WTC11 (cell line): Measurements from ENCODE around the gene CD8A. TPM values are rescaled to one million over a fixed set of nuclear protein-coding genes. Genes with fewer than 3 reads are reported as not detected.

ENCODE experiments used
- ATAC-seq: fragments of 200-7000 bp; cut with Tn5 transposase; 2 replicates; pipeline ENCODE4 v1.10.0; 2021; ENCODE audit warnings: mild to moderate bottlenecking, moderate library complexity
- CTCF ChIA-PET: fragments of 300-600 bp; sonication (Branson Sonifier 250); formaldehyde crosslinking; loops from one replicate; lab custom pipeline; 2021; ENCODE audit warnings: antibody characterized with exemption; lab: Charles Lee
- POLR2A ChIA-PET: fragments of 350-600 bp; sonication (Branson Sonifier 250); formaldehyde crosslinking; loops from one replicate; lab custom pipeline; 2021; ENCODE audit warnings: antibody characterized with exemption; lab: Charles Lee
- DNase-seq: peaks from one replicate; pipeline ENCODE4 v3.0.0; 2021; ENCODE audit warnings: low spot score
- H3K27ac Mint-ChIP-seq: 2 replicates; pipeline ENCODE4 v1.8.0; 2021; ENCODE audit warnings: mixed read lengths
- H3K27me3 Mint-ChIP-seq: 2 replicates; pipeline ENCODE4 v1.8.0; 2021; ENCODE audit warnings: low read depth, mild to moderate bottlenecking, moderate library complexity, mixed read lengths
- H3K36me3 Mint-ChIP-seq: 2 replicates; pipeline ENCODE4 v1.8.0; 2021; ENCODE audit warnings: mixed read lengths
- H3K4me1 Mint-ChIP-seq: 2 replicates; pipeline ENCODE4 v1.8.0; 2022; ENCODE audit warnings: mixed read lengths
- H3K4me3 Mint-ChIP-seq: 2 replicates; pipeline ENCODE4 v1.8.0; 2021; ENCODE audit warnings: mild to moderate bottlenecking, moderate library complexity, mixed read lengths
- H3K9me3 Mint-ChIP-seq: 2 replicates; pipeline ENCODE4 v1.8.0; 2021; ENCODE audit warnings: mixed read lengths
- ARID4B ChIP-seq: sonication (generic); formaldehyde crosslinking; IDR thresholded peaks from 2 replicates; pipeline ENCODE4 v1.8.0; 2023; ENCODE audit warnings: missing genetic modification reagents, mild to moderate bottlenecking, borderline replicate concordance
- ATF2 ChIP-seq: sonication (generic); formaldehyde crosslinking; IDR thresholded peaks from 2 replicates; pipeline ENCODE4 v1.8.1; 2022; ENCODE audit warnings: low read depth, missing genetic modification reagents, borderline replicate concordance
- CREM ChIP-seq: sonication (generic); formaldehyde crosslinking; IDR thresholded peaks from 2 replicates; pipeline ENCODE4 v1.8.1; 2022; ENCODE audit warnings: mild to moderate bottlenecking, missing genetic modification reagents, moderate library complexity
- IRF1 ChIP-seq: sonication (generic); formaldehyde crosslinking; IDR thresholded peaks from 2 replicates; pipeline ENCODE4 v1.8.0; 2023; ENCODE audit warnings: missing genetic modification reagents
- JAZF1 ChIP-seq: fragments of 250-450 bp; sonication (Bioruptor Pico); IDR thresholded peaks from 2 replicates; pipeline ENCODE4 v1.9.0; 2021; ENCODE audit warnings: moderate library complexity, mild to moderate bottlenecking, inconsistent platforms
- KAT7 ChIP-seq: sonication (generic); formaldehyde crosslinking; IDR thresholded peaks from 2 replicates; pipeline ENCODE4 v1.8.1; 2023; ENCODE audit warnings: missing genetic modification reagents, mild to moderate bottlenecking, borderline replicate concordance
- MAX ChIP-seq: sonication (generic); formaldehyde crosslinking; IDR thresholded peaks from 2 replicates; pipeline ENCODE4 v1.8.0; 2022; ENCODE audit warnings: mild to moderate bottlenecking, missing genetic modification reagents
- NFE2L1 ChIP-seq: sonication (generic); formaldehyde crosslinking; IDR thresholded peaks from 2 replicates; pipeline ENCODE4 v1.8.1; 2023; ENCODE audit warnings: missing genetic modification reagents
- OVOL2 ChIP-seq: fragments of 250-450 bp; sonication (Bioruptor Pico); IDR thresholded peaks from 2 replicates; pipeline ENCODE4 v1.9.0; 2021; ENCODE audit warnings: mild to moderate bottlenecking, borderline replicate concordance
- TEAD4 ChIP-seq: sonication (generic); formaldehyde crosslinking; IDR thresholded peaks from 2 replicates; pipeline ENCODE4 v1.8.0; 2022; ENCODE audit warnings: mild to moderate bottlenecking, missing genetic modification reagents
- ZNF138 ChIP-seq: sonication (generic); formaldehyde crosslinking; conservative IDR thresholded peaks from 2 replicates; pipeline ENCODE4 v1.8.1; 2022; ENCODE audit warnings: mild to moderate bottlenecking, moderate library complexity, missing genetic modification reagents
- ZNF219 ChIP-seq: sonication (generic); formaldehyde crosslinking; IDR thresholded peaks from 2 replicates; pipeline ENCODE4 v1.8.0; 2023; ENCODE audit warnings: missing genetic modification reagents, mild to moderate bottlenecking, borderline replicate concordance
- ZNF263 ChIP-seq: sonication (generic); formaldehyde crosslinking; IDR thresholded peaks from 2 replicates; pipeline ENCODE4 v1.8.1; 2022; ENCODE audit warnings: low read depth, mild to moderate bottlenecking, moderate library complexity, missing genetic modification reagents
- ZNF423 ChIP-seq: fragments of 250-450 bp; sonication (Bioruptor Pico); IDR thresholded peaks from 2 replicates; pipeline ENCODE4 v2.1.2; 2022; ENCODE audit warnings: mild to moderate bottlenecking, moderate library complexity
- total RNA-seq: library from RNA; stranded (reverse); gene quantifications from 3 replicates; pipeline ENCODE4 v1.2.3, GENCODE V29; 2021
- TF ChIP-seq, protein P1 (sequence below): fragments of 250-450 bp; sonication (Bioruptor Pico); IDR thresholded peaks from 2 replicates; pipeline ENCODE4 v1.9.0; 2021; ENCODE audit warnings: mild to moderate bottlenecking
- TF ChIP-seq, protein P2 (sequence below): sonication (generic); formaldehyde crosslinking; IDR thresholded peaks from 2 replicates; pipeline ENCODE4 v1.8.1; 2022; ENCODE audit warnings: missing genetic modification reagents, borderline replicate concordance
- TF ChIP-seq, protein P3 (sequence below): sonication (generic); formaldehyde crosslinking; IDR thresholded peaks from 2 replicates; pipeline ENCODE4 v1.8.0; 2022; ENCODE audit warnings: mild to moderate bottlenecking, missing genetic modification reagents

The CD8A gene
- total RNA-seq, 1 experiment from 2014 or later: 0.44 TPM

DNA sequence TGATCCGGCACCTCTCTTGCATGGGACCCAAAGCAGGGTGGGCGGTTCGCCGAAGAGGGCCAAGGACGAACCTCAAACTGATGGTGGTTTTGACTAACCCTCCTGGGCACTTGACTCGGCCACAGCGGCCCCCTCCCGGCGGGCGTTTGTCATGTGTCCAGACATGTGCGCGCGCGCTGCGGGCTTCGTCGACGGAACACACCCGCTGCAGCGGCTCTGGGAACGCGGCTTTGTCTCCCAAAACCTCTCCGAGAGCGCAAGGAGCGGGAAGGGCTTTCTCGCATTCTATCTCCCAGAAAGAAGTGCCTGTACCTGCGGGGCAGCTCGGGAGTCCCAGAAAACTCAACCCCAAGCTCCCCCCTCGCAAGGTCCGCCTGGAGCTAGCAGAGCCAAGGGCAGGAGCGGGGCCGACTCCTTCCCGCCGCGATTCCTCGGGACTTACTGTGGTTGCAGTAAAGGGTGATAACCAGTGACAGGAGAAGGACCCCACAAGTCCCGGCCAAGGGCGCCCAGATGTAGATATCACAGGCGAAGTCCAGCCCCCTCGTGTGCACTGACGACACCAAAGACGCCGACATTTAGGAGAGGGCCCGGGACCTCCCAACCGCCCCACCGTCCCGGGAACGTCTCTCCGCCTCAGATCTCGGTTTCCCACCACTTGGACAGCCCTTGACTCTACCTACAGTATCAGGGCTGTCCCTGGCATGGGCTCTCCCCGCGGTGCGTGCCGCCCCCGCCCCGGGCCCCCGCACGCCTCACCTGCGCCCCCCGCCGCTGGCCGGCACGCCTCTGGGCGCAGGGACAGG, 1.6 kb downstream of the CD8A start (continued):
- TF ChIP-seq KAT7: no peak
- no peak for TF ChIP-seq OVOL2 (CRISPR knock-in tag)
- peak; percentile 84; the same call in 1 of the 2 replicates for TF ChIP-seq IRF1 (CRISPR knock-in tag)

DNA sequence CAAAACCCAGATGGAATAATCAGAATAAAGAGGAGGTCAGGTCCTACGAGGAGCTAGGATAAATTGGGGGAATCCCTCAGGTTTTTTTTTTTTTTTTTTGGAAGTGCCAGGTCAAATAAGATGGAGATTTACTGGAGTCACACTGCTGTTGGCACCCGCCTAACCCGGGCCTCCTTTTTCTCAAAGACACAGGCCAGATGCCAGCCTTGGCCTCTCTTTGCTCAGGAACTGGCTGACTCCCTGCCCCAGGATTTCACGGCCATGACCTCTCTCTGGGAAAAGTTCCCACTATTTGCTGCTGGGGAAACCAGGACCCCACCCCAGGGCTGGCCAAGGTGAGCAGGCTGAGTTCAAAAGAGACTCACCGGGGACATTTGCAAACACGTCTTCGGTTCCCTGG, 2.5 kb downstream of the CD8A start:
- H3K36me3 Mint-ChIP-seq: no peaks in the 10 kb centered on the region
- ATAC-seq (no peak), DNase-seq (no peak)
- TF ChIP-seq KAT7 (no peak), ZNF219 (CRISPR knock-in tag) (no peak), ZNF423 (no peak), CREM (CRISPR knock-in tag) (no peak)
- TF ChIP-seq, protein P1, sequence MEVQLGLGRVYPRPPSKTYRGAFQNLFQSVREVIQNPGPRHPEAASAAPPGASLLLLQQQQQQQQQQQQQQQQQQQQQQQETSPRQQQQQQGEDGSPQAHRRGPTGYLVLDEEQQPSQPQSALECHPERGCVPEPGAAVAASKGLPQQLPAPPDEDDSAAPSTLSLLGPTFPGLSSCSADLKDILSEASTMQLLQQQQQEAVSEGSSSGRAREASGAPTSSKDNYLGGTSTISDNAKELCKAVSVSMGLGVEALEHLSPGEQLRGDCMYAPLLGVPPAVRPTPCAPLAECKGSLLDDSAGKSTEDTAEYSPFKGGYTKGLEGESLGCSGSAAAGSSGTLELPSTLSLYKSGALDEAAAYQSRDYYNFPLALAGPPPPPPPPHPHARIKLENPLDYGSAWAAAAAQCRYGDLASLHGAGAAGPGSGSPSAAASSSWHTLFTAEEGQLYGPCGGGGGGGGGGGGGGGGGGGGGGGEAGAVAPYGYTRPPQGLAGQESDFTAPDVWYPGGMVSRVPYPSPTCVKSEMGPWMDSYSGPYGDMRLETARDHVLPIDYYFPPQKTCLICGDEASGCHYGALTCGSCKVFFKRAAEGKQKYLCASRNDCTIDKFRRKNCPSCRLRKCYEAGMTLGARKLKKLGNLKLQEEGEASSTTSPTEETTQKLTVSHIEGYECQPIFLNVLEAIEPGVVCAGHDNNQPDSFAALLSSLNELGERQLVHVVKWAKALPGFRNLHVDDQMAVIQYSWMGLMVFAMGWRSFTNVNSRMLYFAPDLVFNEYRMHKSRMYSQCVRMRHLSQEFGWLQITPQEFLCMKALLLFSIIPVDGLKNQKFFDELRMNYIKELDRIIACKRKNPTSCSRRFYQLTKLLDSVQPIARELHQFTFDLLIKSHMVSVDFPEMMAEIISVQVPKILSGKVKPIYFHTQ (CRISPR knock-in tag): no peak
- TF ChIP-seq, protein P2, sequence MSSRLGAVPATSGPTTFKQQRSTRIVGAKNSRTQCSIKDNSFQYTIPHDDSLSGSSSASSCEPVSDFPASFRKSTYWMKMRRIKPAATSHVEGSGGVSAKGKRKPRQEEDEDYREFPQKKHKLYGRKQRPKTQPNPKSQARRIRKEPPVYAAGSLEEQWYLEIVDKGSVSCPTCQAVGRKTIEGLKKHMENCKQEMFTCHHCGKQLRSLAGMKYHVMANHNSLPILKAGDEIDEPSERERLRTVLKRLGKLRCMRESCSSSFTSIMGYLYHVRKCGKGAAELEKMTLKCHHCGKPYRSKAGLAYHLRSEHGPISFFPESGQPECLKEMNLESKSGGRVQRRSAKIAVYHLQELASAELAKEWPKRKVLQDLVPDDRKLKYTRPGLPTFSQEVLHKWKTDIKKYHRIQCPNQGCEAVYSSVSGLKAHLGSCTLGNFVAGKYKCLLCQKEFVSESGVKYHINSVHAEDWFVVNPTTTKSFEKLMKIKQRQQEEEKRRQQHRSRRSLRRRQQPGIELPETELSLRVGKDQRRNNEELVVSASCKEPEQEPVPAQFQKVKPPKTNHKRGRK (CRISPR knock-in tag): no peak
- TF ChIP-seq, all 79 proteins: peak for 0
- H3K27me3 Mint-ChIP-seq: peaks cover 69% of the 10 kb centered on the region
- POLR2A ChIA-PET: no interaction called here
- no peak overlapping the region; the same call in 1 of the 2 replicates for H3K4me3 Mint-ChIP-seq
- peaks cover 20% of the 10 kb centered on the region for H3K4me1 Mint-ChIP-seq
- H3K9me3 Mint-ChIP-seq: no peaks in the 10 kb centered on the region
- CTCF ChIA-PET: no interaction called here
- H3K27ac Mint-ChIP-seq: no peak overlapping the region

DNA sequence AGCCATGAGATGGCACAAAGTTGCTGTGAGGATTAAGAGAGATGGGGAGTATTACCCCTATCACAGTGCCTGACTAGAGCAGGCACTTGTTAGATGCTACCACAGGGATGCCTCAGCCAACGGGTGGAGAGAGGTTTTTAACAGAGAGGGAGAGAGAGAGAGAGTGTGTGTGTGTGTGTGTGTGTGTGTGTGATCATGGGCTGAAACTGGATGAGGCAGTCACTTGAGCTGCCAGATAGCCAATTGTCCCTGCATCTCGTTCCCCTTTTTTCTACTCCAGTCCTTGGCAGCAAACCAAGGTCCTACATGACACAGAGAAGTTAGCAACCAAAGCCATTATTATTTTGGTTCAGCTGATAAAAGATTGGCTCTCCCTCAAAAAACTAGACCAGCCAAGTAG, 3.0 kb downstream of the CD8A start:
- TF ChIP-seq ATF2 (CRISPR knock-in tag) (no peak), ZNF138 (no peak)
- TF ChIP-seq, protein P3, sequence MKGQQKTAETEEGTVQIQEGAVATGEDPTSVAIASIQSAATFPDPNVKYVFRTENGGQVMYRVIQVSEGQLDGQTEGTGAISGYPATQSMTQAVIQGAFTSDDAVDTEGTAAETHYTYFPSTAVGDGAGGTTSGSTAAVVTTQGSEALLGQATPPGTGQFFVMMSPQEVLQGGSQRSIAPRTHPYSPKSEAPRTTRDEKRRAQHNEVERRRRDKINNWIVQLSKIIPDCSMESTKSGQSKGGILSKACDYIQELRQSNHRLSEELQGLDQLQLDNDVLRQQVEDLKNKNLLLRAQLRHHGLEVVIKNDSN: no peak
- Mint-ChIP-seq H3K27ac (no peak overlapping the region), H3K9me3 (no peaks in the 10 kb centered on the region), H3K4me1 (peaks cover 20% of the 10 kb centered on the region), H3K36me3 (no peaks in the 10 kb centered on the region), H3K4me3 (no peak overlapping the region), H3K27me3 (peaks cover 65% of the 10 kb centered on the region)
- ChIA-PET POLR2A (no interaction called here), CTCF (no interaction called here)
- DNase-seq: no peak
- no peak for ATAC-seq

DNA sequence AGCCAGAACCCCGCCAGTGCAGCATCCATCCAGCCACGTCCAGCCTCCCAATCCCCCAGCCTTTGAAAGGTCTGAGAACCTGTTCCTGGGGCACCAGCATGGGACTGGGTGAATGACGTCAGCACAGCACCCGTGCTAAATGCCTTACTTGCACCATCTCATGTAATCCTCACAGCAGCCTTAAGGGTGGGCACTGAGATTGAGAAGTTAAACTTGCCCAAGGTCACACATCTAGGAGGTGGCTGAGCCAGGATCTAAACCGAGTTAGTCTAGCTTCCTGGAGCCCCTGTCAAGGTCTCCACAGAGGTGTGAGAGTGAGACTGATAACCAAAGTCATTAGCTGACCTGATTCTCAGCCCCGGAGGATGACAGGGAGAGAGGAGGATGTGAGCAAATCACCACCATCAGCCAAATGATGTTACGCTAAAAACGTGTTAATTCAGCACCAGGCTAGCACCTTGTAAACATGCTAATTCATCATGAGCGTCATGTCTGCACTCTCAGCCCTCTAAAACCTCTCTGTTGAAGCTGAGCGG, 4.6 kb downstream of the CD8A start:
- DNase-seq: no peak
- Mint-ChIP-seq H3K27me3 (peaks cover 48% of the 10 kb centered on the region), H3K4me3 (no peak overlapping the region), H3K36me3 (no peaks in the 10 kb centered on the region), H3K4me1 (peaks cover 14% of the 10 kb centered on the region), H3K9me3 (no peaks in the 10 kb centered on the region), H3K27ac (no peak overlapping the region)
- ChIA-PET POLR2A (interaction anchor here (0.7 kb wide), 1 partner anchor 10 kb away, joined by 3 read pairs; no protein-coding TSS in a partner anchor), CTCF (no interaction called here)
- TF ChIP-seq NFE2L1 (CRISPR knock-in tag) (no peak), ARID4B (no peak), ZNF263 (CRISPR knock-in tag) (no peak), JAZF1 (CRISPR knock-in tag) (no peak), TEAD4 (CRISPR knock-in tag) (no peak), ZNF138 (no peak), MAX (CRISPR knock-in tag) (no peak)
- ATAC-seq: no peak
